ENCODE data around the gene ARRDC1. TPM values are rescaled to one million over a fixed set of nuclear protein-coding genes. Genes with fewer than 3 reads are reported as not detected.

Gene ARRDC1
- total and polyA plus RNA-seq, 9 of the 15 experiments (the other 6 are each of a cell fraction or from before 2014, with no cell fraction given), result 0.21 to 45.3 (median 18.6) TPM

GRCh38 chr9:137582286-137582860 lies 23.1 kb upstream of the ARRDC1 start:
- peaks cover 16% of the 10 kb centered on the region for H3K79me2 ChIP-seq (ENCODE audit: control insufficient read depth, insufficient read depth, low read length)
- peak overlapping the region in 1 of 2 experiments; percentile 28; a peak in 1 of 4 replicates for H3K9ac ChIP-seq (ENCODE audit: insufficient read depth in 1 of 2, low read depth in 2 of 2, low read length in 2 of 2)
- POLR2A ChIA-PET, result interaction anchor here (0.6 to 1.2 kb wide), 2 partner anchors 8 to 94 kb away, joined by 3 to 4 read pairs; partner anchors contain the start of gene ZMYND19
- in situ Hi-C loops (cut with MboI), result no loop called here
- no peak overlapping the region for H2AFZ ChIP-seq (ENCODE audit: low read depth, low read length)
- intact Hi-C loops (cut with micrococcal nuclease), result loop anchor here (10.0 kb wide), 1 partner anchor 92 kb away; no protein-coding TSS in a partner anchor
- no TSS peak for BruUV-seq (replicated peaks)
- peaks cover 4% of the 10 kb centered on the region; the same call in 1 of the 2 replicates for H4K20me1 ChIP-seq (replicated peaks; ENCODE audit: control insufficient read depth, insufficient read depth, low read length)
- peaks cover 8% of the 10 kb centered on the region for H3K9me1 ChIP-seq (ENCODE audit: control insufficient read depth, insufficient read depth, low read length)
- peak in 2 of 4 experiments; percentile 30 to 55 for DNase-seq (ENCODE audit: extremely low read depth in 1 of 4, low spot score in 3 of 4)
- H3K4me3 ChIP-seq, result no peak overlapping the region
- CTCF ChIA-PET (ENCODE audit: low intra/inter-chr PET ratio), result interaction anchor here (0.8 to 1.2 kb wide), 2 partner anchors 29 to 190 kb away, joined by 3 read pairs; no protein-coding TSS in a partner anchor
- FAIRE-seq, result peak; percentile 65
- 82% methylated on average over 17 of the region's 20 CpGs for WGBS (ENCODE audit: insufficient coverage, low coverage, missing lambda C conversion rate)
- no peaks in the 10 kb centered on the region for H3K27me3 ChIP-seq (ENCODE audit: control insufficient read depth in 2 of 2, insufficient read depth in 2 of 2, low read length in 2 of 2)
- no peaks in the 10 kb centered on the region for H3K9me3 ChIP-seq (replicated peaks; ENCODE audit: control insufficient read depth, insufficient read depth, low read depth, low read length)
- ATAC-seq, result peak; percentile 12; the same call in 1 of the 3 replicates
- no peak overlapping the region for H3K4me2 ChIP-seq (ENCODE audit: insufficient read depth, low read length)
- peaks cover 5 to 59% of the 10 kb centered on the region in 2 experiments for H3K4me1 ChIP-seq (replicated peaks in 1 of 2; ENCODE audit: control insufficient read depth in 2 of 2, insufficient read depth in 2 of 2, low read length in 2 of 2)
- peaks cover 75% of the 10 kb centered on the region; the same call in 2 of the 3 replicates for H3K36me3 ChIP-seq (ENCODE audit: control insufficient read depth, insufficient read depth, low read length)
- no peak overlapping the region; the same call in 2 of the 3 replicates for H3K27ac ChIP-seq (ENCODE audit: extremely low read depth, low read depth, low read length)
- TF ChIP-seq SMC3 (conservative IDR thresholded peaks at IDR 0.05; ENCODE audit: insufficient read depth, low read depth, low read length) (peak; percentile 29; the same call in 1 of the 2 replicates), STAG1 (CRISPR knock-in tag; IDR thresholded peaks at IDR 0.05; ENCODE audit: borderline replicate concordance) (peak; percentile 59; the same call in 1 of the 2 replicates), RAD51 (IDR thresholded peaks at IDR 0.05; ENCODE audit: borderline replicate concordance, low read depth) (no peak), SAP30 (IDR thresholded peaks at IDR 0.05; ENCODE audit: borderline replicate concordance, insufficient read depth, low read depth, low read length, poor library complexity, severe bottlenecking) (no peak), POLR2AphosphoS5 (IDR thresholded peaks at IDR 0.05; ENCODE audit: control insufficient read depth, insufficient read depth, low read depth, low read length) (peak; percentile 12; the same call in 1 of the 2 replicates), SAFB2 (IDR thresholded peaks at IDR 0.05; ENCODE audit: borderline replicate concordance, low read depth, low read length, severe bottlenecking) (no peak), BRF1 (IDR thresholded peaks at IDR 0.05; ENCODE audit: borderline replicate concordance, extremely low read depth, insufficient read length) (no peak)
- TF ChIP-seq, protein P1, sequence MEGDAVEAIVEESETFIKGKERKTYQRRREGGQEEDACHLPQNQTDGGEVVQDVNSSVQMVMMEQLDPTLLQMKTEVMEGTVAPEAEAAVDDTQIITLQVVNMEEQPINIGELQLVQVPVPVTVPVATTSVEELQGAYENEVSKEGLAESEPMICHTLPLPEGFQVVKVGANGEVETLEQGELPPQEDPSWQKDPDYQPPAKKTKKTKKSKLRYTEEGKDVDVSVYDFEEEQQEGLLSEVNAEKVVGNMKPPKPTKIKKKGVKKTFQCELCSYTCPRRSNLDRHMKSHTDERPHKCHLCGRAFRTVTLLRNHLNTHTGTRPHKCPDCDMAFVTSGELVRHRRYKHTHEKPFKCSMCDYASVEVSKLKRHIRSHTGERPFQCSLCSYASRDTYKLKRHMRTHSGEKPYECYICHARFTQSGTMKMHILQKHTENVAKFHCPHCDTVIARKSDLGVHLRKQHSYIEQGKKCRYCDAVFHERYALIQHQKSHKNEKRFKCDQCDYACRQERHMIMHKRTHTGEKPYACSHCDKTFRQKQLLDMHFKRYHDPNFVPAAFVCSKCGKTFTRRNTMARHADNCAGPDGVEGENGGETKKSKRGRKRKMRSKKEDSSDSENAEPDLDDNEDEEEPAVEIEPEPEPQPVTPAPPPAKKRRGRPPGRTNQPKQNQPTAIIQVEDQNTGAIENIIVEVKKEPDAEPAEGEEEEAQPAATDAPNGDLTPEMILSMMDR (IDR thresholded peaks at IDR 0.05 in 2 of 3, conservative IDR thresholded peaks at IDR 0.05 in 1 of 3; ENCODE audit: insufficient read depth in 2 of 3, low read depth in 1 of 3, low read length in 3 of 3), result peak; percentile 66 to 74 (median 70)
- TF ChIP-seq, protein P2, sequence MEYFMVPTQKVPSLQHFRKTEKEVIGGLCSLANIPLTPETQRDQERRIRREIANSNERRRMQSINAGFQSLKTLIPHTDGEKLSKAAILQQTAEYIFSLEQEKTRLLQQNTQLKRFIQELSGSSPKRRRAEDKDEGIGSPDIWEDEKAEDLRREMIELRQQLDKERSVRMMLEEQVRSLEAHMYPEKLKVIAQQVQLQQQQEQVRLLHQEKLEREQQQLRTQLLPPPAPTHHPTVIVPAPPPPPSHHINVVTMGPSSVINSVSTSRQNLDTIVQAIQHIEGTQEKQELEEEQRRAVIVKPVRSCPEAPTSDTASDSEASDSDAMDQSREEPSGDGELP (CRISPR knock-in tag; IDR thresholded peaks at IDR 0.05; ENCODE audit: borderline replicate concordance), result peak; percentile 40; the same call in 1 of the 2 replicates

Data from K562 (cell line).